GM18858 (cell line): ENCODE measurements around the gene HEMGN.

Experiments
- ATAC-seq: cut with Tn5 transposase; IDR thresholded peaks from one replicate; pipeline ENCODE4 v1.9.1; 2021; ENCODE audit not compliant: unreplicated experiment

HEMGN gene

DNA sequence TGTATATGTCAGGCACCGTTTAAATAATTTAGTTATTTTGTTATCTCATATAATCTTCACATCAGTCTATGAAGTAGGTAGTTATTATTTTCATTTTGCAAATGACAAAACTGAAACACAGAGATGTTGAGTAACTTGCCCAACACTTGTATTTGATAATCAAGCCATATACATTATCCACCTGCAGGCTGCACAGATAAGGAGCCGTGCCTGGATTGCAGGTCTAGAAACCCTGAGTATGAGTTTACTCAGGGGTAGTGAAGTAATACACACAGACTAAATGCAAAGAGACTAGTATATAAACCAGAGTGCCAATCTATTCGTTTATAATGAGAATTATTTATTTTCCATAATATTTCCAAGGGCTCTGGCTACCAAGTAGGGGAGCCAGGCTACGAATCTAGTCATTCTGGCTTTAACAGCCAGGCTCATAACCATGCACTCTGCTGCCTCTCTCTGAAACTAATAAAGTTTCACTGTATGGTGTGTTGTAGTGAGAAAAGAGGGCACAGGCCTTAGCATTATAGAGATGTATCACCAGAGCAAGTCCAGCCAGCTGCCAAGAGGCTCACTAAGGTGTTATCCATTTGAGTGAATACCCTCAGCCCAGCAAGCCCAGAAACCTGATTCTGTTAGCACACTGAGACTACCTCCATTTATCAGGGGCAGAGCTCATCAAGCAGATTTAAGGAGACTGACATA lies 4.5 kb downstream of the HEMGN start:
- no peak for ATAC-seq

DNA sequence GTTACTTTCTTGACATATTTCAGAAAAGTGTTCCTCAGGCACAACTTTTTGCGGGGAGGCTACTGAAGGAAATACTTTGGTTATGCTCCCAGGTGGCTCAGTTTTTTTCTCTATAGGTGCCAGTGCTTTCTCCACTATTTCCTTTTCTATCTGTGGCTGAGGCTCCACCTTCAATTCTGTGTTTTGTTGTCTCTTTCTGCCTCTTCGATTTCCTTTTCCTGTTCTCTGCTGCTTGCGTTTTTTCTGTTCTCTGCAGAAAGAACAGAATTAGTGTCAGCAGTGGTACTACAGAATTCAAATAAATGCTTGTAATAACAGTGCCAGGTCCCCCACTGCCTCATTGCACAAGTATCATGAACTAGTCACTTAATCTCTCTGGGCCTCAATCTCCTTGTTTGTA lies 7.0 kb downstream of the HEMGN start:
- no peak for ATAC-seq

DNA sequence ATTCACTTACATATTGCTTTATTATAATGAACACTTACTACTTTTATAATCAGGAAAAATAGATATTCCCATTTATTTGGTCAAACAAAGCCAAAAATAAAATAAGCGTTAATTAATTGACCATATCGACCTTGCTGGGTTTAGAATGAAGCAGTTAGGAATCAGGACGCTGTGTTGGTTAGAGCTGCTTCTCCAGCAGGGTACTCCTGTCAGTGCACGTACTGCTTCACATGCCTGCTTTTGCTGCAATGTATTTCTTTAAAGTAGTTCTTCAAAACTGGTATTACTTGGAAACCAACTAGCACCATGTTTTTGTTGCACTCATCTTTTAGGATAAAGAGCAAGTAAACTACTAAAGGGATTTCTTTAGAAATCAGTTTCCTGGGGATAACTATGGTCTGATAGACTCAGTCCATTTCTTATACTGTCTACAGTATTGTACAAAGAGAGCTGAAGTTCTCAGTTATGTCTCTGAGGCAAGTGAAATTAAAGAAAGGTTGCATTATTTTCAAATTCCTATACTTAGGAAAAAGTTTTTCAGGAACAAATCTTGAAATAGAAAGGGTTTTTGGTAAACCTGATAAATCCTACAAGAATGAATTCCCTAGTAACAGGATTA lies 8.9 kb downstream of the HEMGN start:
- ATAC-seq = no peak

DNA sequence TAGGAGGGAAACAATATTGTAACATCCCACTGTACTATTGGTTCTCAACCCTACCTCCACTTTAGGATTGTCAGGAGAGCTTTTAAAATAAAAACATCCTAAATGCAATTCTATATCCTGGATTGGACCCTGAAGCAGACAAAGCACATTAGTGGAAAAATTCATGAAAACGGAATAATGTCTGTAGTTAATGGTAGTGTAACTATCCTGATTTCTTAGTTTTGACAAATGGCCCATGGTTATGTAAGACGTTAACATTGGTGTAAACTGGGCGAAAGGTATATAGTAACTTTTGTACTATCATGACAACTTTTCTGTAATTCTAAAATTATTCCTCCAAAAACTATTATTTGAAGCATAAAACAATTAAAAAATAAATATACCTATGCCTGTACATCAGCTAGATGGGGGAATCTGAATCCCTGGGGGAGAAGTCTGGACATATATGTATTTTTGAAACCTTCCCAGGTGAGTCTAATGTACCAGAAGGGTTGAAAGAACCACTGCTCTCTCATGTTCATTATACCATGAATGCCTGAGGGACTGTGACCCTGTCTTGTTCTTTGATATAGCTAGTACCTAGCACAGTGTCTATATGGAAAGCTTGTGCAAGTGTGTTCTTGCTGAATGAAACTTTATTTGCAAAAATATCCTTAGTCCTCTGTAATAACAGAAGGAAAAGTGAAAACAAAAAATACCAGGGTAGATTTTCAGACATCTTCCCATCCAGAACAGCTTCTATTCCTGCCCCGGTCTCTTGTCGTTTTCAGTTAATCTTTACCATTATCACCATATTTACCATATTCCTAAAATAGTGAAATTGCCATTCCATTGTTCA lies 12.3 kb downstream of the HEMGN start:
- no peak for ATAC-seq

DNA sequence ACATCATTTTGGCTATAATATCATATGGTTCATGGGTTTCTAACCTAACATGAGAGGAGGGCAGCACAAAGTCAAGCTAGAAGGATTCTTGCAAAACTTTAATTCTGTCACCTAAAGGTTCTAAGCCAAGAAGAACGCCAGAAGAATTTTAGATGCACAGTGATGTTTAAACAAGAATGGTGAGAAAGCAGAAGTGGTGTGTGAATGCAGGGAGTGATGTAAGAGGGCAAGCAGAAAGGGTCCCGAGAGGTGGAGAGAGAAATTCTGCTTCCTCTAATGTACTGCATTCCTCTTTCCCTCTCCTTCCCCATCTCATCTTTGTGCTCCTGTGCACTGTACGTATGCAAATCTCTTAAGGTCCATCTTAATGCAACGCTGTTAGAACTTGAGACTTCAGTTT lies 13.6 kb downstream of the HEMGN start:
- ATAC-seq = no peak

DNA sequence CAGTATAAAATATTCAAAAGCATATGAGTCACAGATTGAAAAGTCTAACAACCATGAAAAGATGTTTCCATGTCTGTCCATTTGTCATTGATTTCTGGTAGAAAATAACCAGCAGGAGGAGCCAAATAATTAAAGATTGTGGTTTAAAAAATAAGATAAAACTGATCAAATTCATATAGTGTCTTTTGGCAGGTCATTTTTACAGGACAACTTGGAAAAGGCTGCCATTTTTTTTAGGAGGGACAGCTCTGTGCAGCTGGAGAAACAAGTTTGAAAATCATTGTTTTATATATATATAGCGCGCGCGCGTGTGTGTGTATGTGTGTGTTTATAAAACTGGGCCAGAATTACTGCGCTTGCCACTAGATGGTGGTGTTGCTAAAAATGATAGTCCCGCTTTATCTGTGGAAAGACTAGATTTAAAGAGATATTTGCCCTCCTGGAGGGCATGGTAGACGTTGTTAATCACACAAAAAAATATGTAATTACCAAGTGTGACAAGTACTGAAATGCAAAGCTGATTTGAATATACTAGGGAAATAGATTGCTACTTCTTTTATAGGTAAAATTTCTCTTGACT lies 14.4 kb downstream of the HEMGN start:
- peak; percentile 24 for ATAC-seq

DNA sequence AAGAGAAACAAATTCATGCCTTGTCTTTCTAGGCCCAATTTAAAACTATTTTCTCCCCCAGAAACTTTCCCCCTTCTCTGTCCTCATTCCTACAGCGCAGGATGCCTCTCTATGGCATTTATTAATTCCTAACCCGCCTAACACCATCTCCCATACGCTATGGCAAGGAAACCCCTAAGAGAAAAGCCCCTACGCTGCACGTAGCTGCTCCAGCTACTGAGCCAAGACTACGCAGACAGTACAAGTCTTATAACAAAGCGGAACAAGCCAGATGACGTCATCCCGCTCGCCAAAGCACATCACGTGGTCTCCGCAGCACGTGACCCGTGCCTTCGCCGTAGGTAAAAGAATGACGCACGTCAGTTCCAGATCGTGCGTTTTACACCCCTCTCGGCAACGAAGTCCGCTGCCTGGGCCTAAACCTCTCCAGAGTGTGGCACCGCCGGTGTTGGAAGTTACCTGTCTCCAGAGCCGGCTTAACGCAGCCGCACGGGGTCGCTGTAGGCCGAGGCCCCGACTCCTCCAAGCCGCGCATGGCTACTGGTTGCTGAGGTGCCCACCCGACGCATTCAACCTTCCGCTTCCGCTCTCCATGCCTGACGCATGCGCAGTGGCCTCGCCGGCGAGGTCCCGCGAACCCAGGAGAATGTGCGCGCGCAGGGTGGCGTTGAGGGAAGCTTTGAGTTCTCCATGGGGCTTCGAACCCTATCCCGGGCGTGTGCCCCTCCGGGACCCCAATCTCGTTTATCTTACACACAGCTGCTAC lies 15.8 kb downstream of the HEMGN start, which contains the start of gene TRMO:
TRMO (minus strand) TSS at position 542 of the 766 bp plus-strand sequence; CDS start at position 535, 7 bp downstream.
- peak; percentile 75 for ATAC-seq

DNA sequence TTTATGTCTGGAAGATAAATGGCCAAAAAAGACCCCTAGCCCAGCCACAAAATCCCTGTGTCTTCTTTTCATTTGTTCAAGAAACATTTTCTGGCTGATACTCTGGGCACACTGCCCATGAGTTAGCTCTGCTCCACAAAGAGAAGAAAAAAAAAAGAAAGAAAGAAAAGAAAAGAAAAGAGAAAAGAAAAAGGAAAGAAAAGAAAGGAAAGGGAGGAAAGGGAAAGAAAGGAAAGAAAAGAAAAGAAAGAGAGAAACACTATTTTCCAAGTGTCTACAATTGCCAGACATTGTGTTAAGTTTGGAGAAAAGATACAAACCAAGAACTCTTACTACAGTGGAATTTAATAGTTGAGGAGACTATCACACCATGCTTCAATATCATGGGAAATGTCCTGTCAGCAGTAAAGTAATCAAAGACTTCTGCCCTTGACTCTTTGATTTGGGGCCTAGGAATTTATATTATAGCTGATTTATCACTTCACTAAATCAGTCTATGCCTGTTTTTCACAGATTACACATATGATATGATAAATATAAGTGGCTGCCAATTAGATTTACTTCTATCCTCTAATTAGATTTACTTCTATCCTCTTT lies 18.7 kb downstream of the HEMGN start:
- ATAC-seq = no peak

DNA sequence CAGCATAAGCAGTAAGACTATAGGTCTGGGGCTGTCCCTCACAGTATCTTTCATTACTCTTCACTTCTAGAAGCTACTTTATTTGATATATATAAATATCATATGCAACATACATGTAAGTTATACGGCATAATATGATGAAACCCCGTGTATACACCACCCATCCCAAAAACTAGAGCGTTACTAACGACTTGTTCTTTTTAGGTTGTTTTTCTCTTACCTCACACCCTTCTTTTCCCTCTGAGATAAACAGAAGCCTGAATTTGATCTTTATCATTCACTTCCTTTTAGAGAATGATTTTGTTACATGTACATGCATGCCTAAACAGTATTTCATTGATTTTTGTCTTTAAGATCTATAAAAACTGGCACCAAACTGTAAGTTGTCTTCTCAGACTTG lies 19.4 kb downstream of the HEMGN start:
- ATAC-seq = no peak

DNA sequence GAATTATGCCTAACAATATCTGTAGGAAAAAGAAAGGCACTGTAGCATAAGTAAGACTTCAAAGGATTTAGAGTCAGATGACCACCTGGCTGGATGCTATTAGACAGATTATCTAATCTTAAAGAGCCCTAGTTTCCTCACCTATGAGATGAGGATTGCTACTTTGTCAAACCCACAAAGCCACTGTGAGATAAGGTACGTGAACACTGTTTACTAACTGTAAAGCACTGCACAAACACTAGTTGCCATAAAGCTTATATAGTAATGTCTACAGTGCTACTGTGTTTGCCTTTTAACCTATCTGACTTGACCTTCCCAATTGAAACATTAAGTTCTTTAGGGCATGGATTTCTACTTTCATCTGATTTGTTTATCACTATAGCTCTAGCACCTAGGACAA lies 26.0 kb downstream of the HEMGN start:
- no peak for ATAC-seq

DNA sequence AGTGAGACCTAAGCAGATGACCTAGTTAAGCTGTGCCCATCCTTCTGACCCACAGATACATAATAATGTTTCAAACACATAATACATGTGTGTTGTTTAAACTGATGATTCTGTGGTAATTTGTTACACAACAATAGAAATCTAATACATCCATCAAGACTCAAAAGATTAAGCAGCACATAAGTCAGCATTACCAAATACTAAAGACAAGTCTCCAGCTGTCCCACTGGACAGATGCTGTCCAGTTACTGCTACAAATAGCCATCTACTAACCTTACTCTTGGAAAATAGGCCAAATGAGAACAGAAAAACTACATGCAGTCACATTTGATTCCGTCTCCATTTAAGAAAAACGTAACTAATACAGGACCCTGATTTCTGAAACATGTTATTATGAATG lies 26.4 kb downstream of the HEMGN start:
- ATAC-seq = no peak

DNA sequence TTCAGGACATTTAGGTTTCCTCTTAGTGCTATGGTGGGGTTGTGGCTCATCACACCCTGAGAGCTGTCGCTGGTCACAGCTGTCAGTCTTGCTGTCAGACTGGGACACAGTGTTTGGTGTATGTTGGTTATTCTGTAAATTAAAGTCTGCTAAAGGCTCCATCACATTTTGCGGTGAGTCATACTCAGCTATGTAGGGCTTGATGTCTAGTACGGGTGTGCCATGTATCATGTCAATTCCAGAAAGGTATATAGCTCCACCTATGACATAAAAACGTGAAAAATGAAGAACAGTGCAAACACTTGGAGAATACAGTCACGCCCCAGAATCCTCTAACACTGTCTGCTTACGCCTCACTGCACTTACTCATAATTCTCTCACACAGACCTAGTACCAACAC lies 27.6 kb downstream of the HEMGN start:
- ATAC-seq = no peak

DNA sequence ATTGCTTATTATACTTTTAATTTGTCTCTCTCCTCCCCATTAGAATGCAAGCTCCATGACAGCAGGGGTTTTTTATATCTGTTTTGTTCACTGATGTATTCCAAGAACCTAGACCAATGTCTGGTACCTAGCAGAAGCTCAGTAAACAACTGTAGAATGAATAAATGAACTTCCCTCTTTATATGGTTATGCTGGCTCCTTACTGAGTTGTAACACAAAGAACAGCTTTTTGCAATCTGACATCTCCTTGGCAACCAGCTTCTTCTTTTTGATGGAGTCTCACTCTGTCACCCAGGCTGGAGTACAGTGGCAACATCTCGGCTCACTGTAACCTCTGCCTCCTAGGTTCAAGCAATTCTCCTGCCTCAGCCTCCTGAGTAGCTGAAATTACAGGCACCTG lies 29.3 kb downstream of the HEMGN start:
- no peak for ATAC-seq

DNA sequence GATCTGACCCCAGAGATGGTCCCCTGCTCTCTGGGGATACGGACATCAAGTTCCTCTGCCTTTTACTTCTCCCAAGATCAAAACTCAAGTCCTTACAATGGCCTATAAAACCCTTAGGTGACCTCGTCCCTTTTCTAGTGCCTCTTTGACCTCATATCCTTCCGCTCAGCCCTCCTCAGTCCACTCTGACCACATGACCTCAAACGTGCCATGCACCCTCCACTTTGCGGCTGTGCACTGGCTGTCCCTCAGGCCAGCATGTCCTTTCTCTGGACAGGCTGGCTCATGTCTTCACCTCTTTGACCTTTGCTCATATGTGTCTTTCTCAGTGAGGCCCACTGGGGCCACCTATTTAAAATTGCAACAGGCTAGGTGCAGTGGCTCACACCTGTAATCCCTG lies 30.3 kb downstream of the HEMGN start:
- ATAC-seq = no peak

DNA sequence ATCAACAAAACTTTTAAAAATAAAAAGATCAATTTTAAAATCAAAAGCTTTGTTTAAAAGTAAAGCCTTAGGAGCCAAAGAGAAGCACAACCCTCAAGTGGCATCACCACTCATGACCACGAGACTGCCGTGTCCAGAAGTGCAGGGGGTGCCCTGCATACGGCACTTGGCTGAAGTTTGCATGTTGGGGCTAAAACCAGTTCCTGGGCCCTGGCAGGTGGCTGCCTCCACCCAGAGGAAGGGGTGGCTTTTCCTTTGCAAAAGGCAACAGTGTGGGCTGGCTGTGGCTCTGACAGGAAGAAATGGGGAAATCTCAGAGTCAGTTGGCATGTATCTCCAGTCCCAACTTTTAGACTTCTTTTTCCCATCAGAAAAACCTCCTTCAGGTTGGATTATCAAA lies 30.9 kb downstream of the HEMGN start:
- no peak for ATAC-seq

DNA sequence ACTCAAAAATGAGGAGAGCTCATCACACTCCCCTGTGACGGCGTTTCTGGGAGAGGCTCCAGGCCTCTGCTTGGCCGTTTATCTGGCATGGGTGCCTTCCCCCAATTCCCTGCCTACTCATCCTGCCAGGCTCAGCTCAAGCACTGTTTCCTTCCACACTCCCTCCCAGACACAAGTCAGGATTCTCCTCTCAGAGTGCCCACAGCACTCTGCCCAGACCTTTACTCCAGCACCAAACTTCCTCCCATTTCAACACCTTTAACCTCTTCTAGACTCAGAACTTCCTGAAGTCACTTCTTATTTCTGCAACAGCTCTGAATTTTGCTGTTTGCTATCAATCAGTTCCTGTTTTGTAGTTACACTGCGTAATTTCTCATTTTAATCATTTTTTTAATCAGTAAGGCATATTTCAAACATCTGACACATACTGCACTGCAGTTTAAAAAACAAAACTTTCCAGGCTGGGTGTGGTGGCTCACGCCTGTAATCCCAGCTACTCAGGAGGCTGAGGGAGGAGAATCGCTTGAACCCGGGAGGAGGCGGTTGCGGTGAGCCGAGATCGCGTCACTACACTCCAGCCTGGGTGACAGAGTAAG lies 31.6 kb downstream of the HEMGN start:
- no peak for ATAC-seq

DNA sequence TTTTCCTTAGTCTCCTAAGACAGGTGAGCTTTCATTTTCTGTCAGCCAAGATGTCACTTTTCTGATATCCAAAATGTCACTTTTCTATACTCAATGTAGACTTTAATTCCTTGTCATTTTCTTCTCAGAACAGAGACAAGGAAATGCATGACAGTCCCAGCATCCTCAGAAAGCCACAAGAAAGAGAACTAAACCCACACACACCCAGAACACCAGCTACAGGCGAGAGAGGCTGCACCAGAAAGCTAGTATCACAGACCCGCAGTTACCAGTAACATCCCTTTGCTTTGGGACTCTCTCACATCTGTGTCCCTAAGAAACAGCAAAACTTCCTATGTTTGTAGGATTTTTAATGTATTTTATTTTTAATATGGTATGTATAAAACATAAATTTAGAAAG lies 32.7 kb downstream of the HEMGN start:
- no peak for ATAC-seq

DNA sequence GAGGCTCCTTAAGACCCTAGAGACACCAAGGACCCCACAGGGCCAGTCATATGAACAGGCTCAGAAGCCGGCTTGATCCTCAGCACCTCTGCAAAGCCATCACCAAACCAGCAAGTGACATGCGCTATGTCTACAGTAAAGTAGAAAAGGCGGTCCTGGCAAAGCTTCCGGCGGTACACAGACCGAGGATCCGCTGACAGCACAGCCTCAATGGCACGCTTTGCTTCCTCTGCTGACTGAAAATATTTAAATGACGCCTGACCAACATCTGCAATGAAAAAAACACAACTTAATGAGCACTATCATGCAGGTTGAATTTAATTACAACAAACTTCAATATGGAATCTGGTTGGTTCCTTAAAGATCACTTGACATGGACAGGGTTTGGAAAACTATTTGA lies 33.2 kb downstream of the HEMGN start:
- ATAC-seq = no peak

DNA sequence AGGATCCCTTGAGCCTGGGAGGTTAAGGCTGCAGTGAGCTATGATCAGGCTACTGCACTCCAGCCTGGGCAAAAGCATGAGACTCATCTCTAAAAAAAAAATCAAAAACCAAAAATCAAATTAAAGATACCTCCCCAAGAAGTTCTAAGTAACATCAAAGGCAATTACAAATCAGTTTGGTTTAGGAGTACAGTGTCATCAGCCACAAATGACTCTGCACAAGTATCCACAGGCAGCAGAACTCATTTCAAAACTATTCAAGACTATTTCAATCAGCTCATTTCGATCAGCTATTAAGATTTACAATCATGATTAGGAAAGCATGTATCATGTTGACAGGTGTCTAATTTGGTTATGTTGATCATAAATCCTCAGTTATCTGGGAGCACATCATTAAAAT lies 34.8 kb downstream of the HEMGN start:
- ATAC-seq = no peak
